GM13977 (cell line): ENCODE measurements around the gene NBPF8.
"Not testable (repeated sequence)": the region's sequence is repeated elsewhere in the genome, so short reads cannot be mapped to it uniquely, and the experiment has no call there.

ENCODE experiments used
- DNase-seq: peaks from one replicate; pipeline ENCODE4 v3.0.0; 2012; ENCODE audit warnings: low spot score
- in situ Hi-C: fragments of 300-500 bp; cut with MboI; formaldehyde crosslinking; loops from one replicate; pipeline ENCODE4 v1.12.0; 2022; ENCODE audit warnings: low sequenced_read_pairs, low pct_unique_long_range_greater_than_20kb, mixed read lengths, inconsistent platforms; ENCODE audit not compliant: unreplicated experiment

NBPF8 gene

GRCh38 chr1:120414911-120415480 lies at the start of gene NBPF8:
TSS of gene NBPF8 (plus strand) at chr1:120415035. CDS start at chr1:120436523, 21,488 bp downstream.
- in situ Hi-C loops, DNase-seq: not testable (repeated sequence)

GRCh38 chr1:120367709-120368108 lies 47.1 kb upstream of the NBPF8 start:
- in situ Hi-C loops: not testable (repeated sequence)

GRCh38 chr1:120386651-120387050 lies 28.2 kb upstream of the NBPF8 start:
- DNase-seq: not testable (repeated sequence)

More at GRCh38 chr1:120367709-120368108, 47.1 kb upstream of the NBPF8 start:
- not testable (repeated sequence) for DNase-seq

GRCh38 chr1:120388597-120389126 lies 26.2 kb upstream of the NBPF8 start:
- in situ Hi-C loops, DNase-seq: not testable (repeated sequence)

More at GRCh38 chr1:120386651-120387050, 28.2 kb upstream of the NBPF8 start:
- in situ Hi-C loops: not testable (repeated sequence)

GRCh38 chr1:120391365-120391764 lies 23.5 kb upstream of the NBPF8 start:
- peak; percentile 1 for DNase-seq
- in situ Hi-C loops: not testable (repeated sequence)

GRCh38 chr1:120393316-120394232 lies 21.3 kb upstream of the NBPF8 start:
- DNase-seq, in situ Hi-C loops: not testable (repeated sequence)

GRCh38 chr1:120405348-120405747 lies 9.5 kb upstream of the NBPF8 start:
- in situ Hi-C loops, DNase-seq: not testable (repeated sequence)

- DNase-seq, in situ Hi-C loops: not testable (repeated sequence)
These were observed 384 bp upstream of the NBPF8 start for GRCh38 chr1:120414451-120414850.

- DNase-seq: peak; percentile 1
- in situ Hi-C loops: not testable (repeated sequence)
These were observed 692 bp downstream of the NBPF8 start for GRCh38 chr1:120415492-120415961.

GRCh38 chr1:120425063-120425462 lies 10.2 kb downstream of the NBPF8 start:
- in situ Hi-C loops, DNase-seq: not testable (repeated sequence)

GRCh38 chr1:120431626-120432025 lies 16.8 kb downstream of the NBPF8 start:
- DNase-seq, in situ Hi-C loops: not testable (repeated sequence)

GRCh38 chr1:120433831-120434230 lies 19.0 kb downstream of the NBPF8 start:
- DNase-seq, in situ Hi-C loops: not testable (repeated sequence)

GRCh38 chr1:120449124-120449523 lies 34.3 kb downstream of the NBPF8 start:
- DNase-seq, in situ Hi-C loops: not testable (repeated sequence)
